ENCODE measurements around the gene AP3B2.

AP3B2 gene

GRCh38 chr15:82698711-82699345, 10.8 kb downstream of the AP3B2 start:
- no peak for TF ChIP-seq CTCF (IDR thresholded peaks at IDR 0.05)
- no peak overlapping the region for H3K27ac ChIP-seq
- DNase-seq (ENCODE audit: low spot score), result no peak
- no peak overlapping the region for H3K4me3 ChIP-seq

GRCh38 chr15:82697735-82698407, 11.8 kb downstream of the AP3B2 start:
- Histone ChIP-seq H3K27ac (no peak overlapping the region), H3K4me3 (no peak overlapping the region)
- no peak for TF ChIP-seq CTCF (IDR thresholded peaks at IDR 0.05)
- no peak for DNase-seq (ENCODE audit: low spot score)

GRCh38 chr15:82692171-82692570, 17.5 kb downstream of the AP3B2 start:
- H3K27ac ChIP-seq, result no peak overlapping the region
- DNase-seq (ENCODE audit: low spot score), result no peak
- no peak overlapping the region for H3K4me3 ChIP-seq
- no peak for TF ChIP-seq CTCF (IDR thresholded peaks at IDR 0.05)

GRCh38 chr15:82689147-82689546, 20.5 kb downstream of the AP3B2 start:
- no peak overlapping the region for H3K4me3 ChIP-seq
- DNase-seq (ENCODE audit: low spot score), result no peak
- TF ChIP-seq CTCF (IDR thresholded peaks at IDR 0.05), result no peak
- no peak overlapping the region for H3K27ac ChIP-seq

- DNase-seq (ENCODE audit: low spot score), result no peak
- H3K4me3 ChIP-seq, result no peak overlapping the region
- no peak overlapping the region for H3K27ac ChIP-seq
- no peak for TF ChIP-seq CTCF (IDR thresholded peaks at IDR 0.05)
These were observed 21.0 kb downstream of the AP3B2 start for GRCh38 chr15:82688691-82689090.

- DNase-seq (ENCODE audit: low spot score), result peak; percentile 33
These were observed 28.3 kb downstream of the AP3B2 start for GRCh38 chr15:82681371-82681770.

More at GRCh38 chr15:82681371-82681770, 28.3 kb downstream of the AP3B2 start:
- no peak for TF ChIP-seq CTCF (IDR thresholded peaks at IDR 0.05)
- Histone ChIP-seq H3K4me3 (no peak overlapping the region), H3K27ac (no peak overlapping the region)
